Measurements from ENCODE around the gene RIC1. TPM values are rescaled to one million over a fixed set of nuclear protein-coding genes. Genes with fewer than 3 reads are reported as not detected.

Gene RIC1
- total RNA-seq, 1 experiment from 2014 or later, result 25.5 TPM

DNA sequence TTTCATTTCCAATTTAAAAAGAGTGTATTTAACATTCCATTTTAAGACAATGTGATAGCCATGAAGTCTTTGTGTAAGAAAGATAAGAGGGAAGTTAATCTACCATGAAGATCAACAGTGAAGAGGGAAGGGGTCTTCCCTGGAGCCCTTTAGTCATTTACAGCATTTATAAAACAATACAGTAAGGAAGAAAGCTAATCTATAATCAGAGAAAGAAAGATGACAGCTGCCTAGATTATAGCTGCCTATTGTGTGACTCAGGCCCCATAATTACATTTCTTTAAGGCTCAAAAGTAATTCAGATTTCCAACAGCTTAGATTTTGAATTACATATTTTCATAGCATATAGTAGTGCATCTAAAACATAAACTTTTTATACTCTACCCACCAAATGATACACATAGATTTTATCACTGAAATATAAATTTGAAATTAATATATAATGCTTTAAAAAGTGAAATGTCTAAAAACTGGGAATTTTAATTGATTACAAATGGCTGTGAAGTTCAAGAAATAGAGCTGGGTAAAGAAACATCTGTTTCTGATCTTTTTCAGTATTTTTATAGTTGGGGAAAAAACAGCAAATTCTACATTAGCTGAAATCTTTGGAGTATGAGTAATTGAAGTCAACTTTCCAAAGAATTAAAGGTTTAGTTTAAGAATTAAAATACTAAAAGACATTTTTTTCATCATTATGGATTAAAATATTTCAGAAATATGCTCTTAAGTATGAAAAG, 89.6 kb downstream of the RIC1 start:
- POLR2A ChIA-PET, result no interaction called here
- Histone ChIP-seq H3K4me2 (ENCODE audit: low read length) (no peak overlapping the region), H2AFZ (ENCODE audit: low read depth, low read length, poor library complexity, severe bottlenecking) (no peak overlapping the region), H3K27ac (ENCODE audit: low read depth, low read length) (no peak overlapping the region), H3K36me3 (ENCODE audit: control insufficient read depth in 1 of 2, insufficient read depth in 2 of 2, low read length in 2 of 2) (peaks cover 7 to 18% of the 10 kb centered on the region in 2 experiments; a peak in 3 of 4 replicates), H3K9me3 (ENCODE audit: control insufficient read depth in 1 of 2, insufficient read depth in 1 of 2, low read depth in 1 of 2, low read length in 2 of 2) (0 out of 4 replicates have a peak, but pooled peaks cover 0 to 5% of the 10 kb centered on the region in 2 experiments), H3K27me3 (ENCODE audit: insufficient read depth, low read length) (no peaks in the 10 kb centered on the region), H3K9ac (ENCODE audit: low read length) (no peak overlapping the region), H3K4me1 (ENCODE audit: control insufficient read depth in 1 of 2, insufficient read depth in 2 of 2, low read length in 2 of 2) (no peaks in the 10 kb centered on the region), H4K20me1 (ENCODE audit: insufficient read depth) (peaks cover 4% of the 10 kb centered on the region; the same call in 1 of the 2 replicates), H3K79me2 (ENCODE audit: insufficient read depth, low read length) (0 out of 2 replicates have a peak, but pooled peaks cover 4% of the 10 kb centered on the region), H3K4me3 (replicated peaks in 1 of 2; ENCODE audit: low read depth in 1 of 2, low read length in 2 of 2) (no peak overlapping the region), H3K9me2 (ENCODE audit: insufficient read depth) (no peaks in the 10 kb centered on the region)
- RAD21 ChIA-PET (ENCODE audit: low non-redundant PET in 1 of 2, low total read pairs in 2 of 2, uncharacterized antibody in 2 of 2, unreplicated experiment in 2 of 2), result no interaction called here
- DNase-seq (ENCODE audit: low read depth, low spot score), result no peak
- CTCF ChIA-PET, result interaction anchor here (1.1 to 1.5 kb wide), 2 partner anchors 118 to 532 kb away, joined by 4 read pairs; no protein-coding TSS in a partner anchor
- TF ChIP-seq FOSL1 (IDR thresholded peaks at IDR 0.05; ENCODE audit: low read depth) (no peak), EZH2phosphoT487 (IDR thresholded peaks at IDR 0.05; ENCODE audit: borderline replicate concordance) (no peak), YY1 (IDR thresholded peaks at IDR 0.05; ENCODE audit: extremely low read depth, insufficient replicate concordance, low read depth, low read length) (no peak), POLR2A (IDR thresholded peaks at IDR 0.05; ENCODE audit: borderline replicate concordance, extremely low read depth, insufficient read depth, insufficient read length) (no peak), CBX3 (IDR thresholded peaks at IDR 0.05; ENCODE audit: low read depth) (no peak), ZFX (IDR thresholded peaks at IDR 0.05) (no peak), SRF (IDR thresholded peaks at IDR 0.05; ENCODE audit: low read depth) (no peak), TCF7L2 (IDR thresholded peaks at IDR 0.05; ENCODE audit: borderline replicate concordance, extremely low read depth, insufficient read depth, insufficient read length) (no peak), POLR2AphosphoS5 (IDR thresholded peaks at IDR 0.05; ENCODE audit: low read depth, low read length) (no peak), CTCF (IDR thresholded peaks at IDR 0.05 in 2 of 3, conservative IDR thresholded peaks at IDR 0.05 in 1 of 3; ENCODE audit: borderline replicate concordance in 1 of 3, insufficient read depth in 1 of 3, low read depth in 2 of 3, low read length in 2 of 3) (no peak), ZBTB33 (IDR thresholded peaks at IDR 0.05; ENCODE audit: extremely low read depth, insufficient replicate concordance, low read length) (no peak), ELF1 (IDR thresholded peaks at IDR 0.05; ENCODE audit: borderline replicate concordance, low read depth) (no peak), SIN3A (IDR thresholded peaks at IDR 0.05; ENCODE audit: low read depth) (no peak), RAD21 (IDR thresholded peaks at IDR 0.05; ENCODE audit: low read depth) (no peak), JUND (IDR thresholded peaks at IDR 0.05) (no peak), EGR1 (IDR thresholded peaks at IDR 0.05; ENCODE audit: low read depth) (no peak)
- TF ChIP-seq, protein P1, sequence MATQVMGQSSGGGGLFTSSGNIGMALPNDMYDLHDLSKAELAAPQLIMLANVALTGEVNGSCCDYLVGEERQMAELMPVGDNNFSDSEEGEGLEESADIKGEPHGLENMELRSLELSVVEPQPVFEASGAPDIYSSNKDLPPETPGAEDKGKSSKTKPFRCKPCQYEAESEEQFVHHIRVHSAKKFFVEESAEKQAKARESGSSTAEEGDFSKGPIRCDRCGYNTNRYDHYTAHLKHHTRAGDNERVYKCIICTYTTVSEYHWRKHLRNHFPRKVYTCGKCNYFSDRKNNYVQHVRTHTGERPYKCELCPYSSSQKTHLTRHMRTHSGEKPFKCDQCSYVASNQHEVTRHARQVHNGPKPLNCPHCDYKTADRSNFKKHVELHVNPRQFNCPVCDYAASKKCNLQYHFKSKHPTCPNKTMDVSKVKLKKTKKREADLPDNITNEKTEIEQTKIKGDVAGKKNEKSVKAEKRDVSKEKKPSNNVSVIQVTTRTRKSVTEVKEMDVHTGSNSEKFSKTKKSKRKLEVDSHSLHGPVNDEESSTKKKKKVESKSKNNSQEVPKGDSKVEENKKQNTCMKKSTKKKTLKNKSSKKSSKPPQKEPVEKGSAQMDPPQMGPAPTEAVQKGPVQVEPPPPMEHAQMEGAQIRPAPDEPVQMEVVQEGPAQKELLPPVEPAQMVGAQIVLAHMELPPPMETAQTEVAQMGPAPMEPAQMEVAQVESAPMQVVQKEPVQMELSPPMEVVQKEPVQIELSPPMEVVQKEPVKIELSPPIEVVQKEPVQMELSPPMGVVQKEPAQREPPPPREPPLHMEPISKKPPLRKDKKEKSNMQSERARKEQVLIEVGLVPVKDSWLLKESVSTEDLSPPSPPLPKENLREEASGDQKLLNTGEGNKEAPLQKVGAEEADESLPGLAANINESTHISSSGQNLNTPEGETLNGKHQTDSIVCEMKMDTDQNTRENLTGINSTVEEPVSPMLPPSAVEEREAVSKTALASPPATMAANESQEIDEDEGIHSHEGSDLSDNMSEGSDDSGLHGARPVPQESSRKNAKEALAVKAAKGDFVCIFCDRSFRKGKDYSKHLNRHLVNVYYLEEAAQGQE (IDR thresholded peaks at IDR 0.05; ENCODE audit: low read depth), result no peak
- BruUV-seq (replicated peaks), result no TSS peak
- no peak for ATAC-seq
- intact Hi-C loops (cut with micrococcal nuclease), result loop anchor here (10.0 kb wide), 2 partner anchors 264 to 534 kb away; partner anchors contain the start of genes CD274 and INSL6

Data from HCT116 (cell line).